WTC11 (cell line): Measurements from ENCODE around the gene IPO4.
"Not testable (repeated sequence)": the region's sequence is repeated elsewhere in the genome, so short reads cannot be mapped to it uniquely, and the experiment has no call there.

Source experiments
- CREB1 ChIP-seq: sonication (generic); formaldehyde crosslinking; IDR thresholded peaks from 2 replicates; pipeline ENCODE4 v1.8.0; 2023; ENCODE audit warnings: mild to moderate bottlenecking, missing genetic modification reagents
- CTCF ChIP-seq: fragments of 200-600 bp; IDR thresholded peaks from 2 replicates; pipeline ENCODE4 v1.8.0; 2022; ENCODE audit warnings: antibody characterized with exemption
- ERG ChIP-seq: fragments of 250-450 bp; sonication (Bioruptor Pico); IDR thresholded peaks from 2 replicates; pipeline ENCODE4 v1.8.0; 2021; ENCODE audit warnings: mild to moderate bottlenecking
- MAX ChIP-seq: sonication (generic); formaldehyde crosslinking; IDR thresholded peaks from 2 replicates; pipeline ENCODE4 v1.8.0; 2022; ENCODE audit warnings: mild to moderate bottlenecking, missing genetic modification reagents
- NFYB ChIP-seq: sonication (generic); formaldehyde crosslinking; conservative IDR thresholded peaks from 2 replicates; pipeline ENCODE4 v1.8.0; 2022; ENCODE audit warnings: low read depth, missing genetic modification reagents
- USF2 ChIP-seq: sonication (generic); formaldehyde crosslinking; IDR thresholded peaks from 2 replicates; pipeline ENCODE4 v1.8.1; 2023; ENCODE audit warnings: mild to moderate bottlenecking, missing genetic modification reagents, moderate library complexity
- ZBTB43 ChIP-seq: sonication (generic); formaldehyde crosslinking; IDR thresholded peaks from 2 replicates; pipeline ENCODE4 v1.8.1; 2023; ENCODE audit warnings: mild to moderate bottlenecking, missing genetic modification reagents
- ZNF121 ChIP-seq: sonication (generic); formaldehyde crosslinking; IDR thresholded peaks from 2 replicates; pipeline ENCODE4 v1.8.0; 2023; ENCODE audit warnings: missing genetic modification reagents
- ZNF219 ChIP-seq: sonication (generic); formaldehyde crosslinking; IDR thresholded peaks from 2 replicates; pipeline ENCODE4 v1.8.0; 2023; ENCODE audit warnings: missing genetic modification reagents, mild to moderate bottlenecking, borderline replicate concordance
- ZNF232 ChIP-seq: sonication (generic); formaldehyde crosslinking; IDR thresholded peaks from 2 replicates; pipeline ENCODE4 v1.8.0; 2022; ENCODE audit warnings: mild to moderate bottlenecking, missing genetic modification reagents
- ZNF281 ChIP-seq: sonication (generic); formaldehyde crosslinking; IDR thresholded peaks from 2 replicates; pipeline ENCODE4 v1.8.0; 2023; ENCODE audit warnings: mild to moderate bottlenecking, missing genetic modification reagents
- ZNF416 ChIP-seq: fragments of 250-450 bp; sonication (Bioruptor Pico); IDR thresholded peaks from 2 replicates; pipeline ENCODE4 v1.9.0; 2021; ENCODE audit warnings: mild to moderate bottlenecking, inconsistent platforms

- not testable (repeated sequence) for TF ChIP-seq CTCF; ZNF232 (CRISPR knock-in tag); MAX (CRISPR knock-in tag); USF2 (CRISPR knock-in tag); ZBTB43; ZNF219; CREB1 (CRISPR knock-in tag); ZNF281 (CRISPR knock-in tag); ERG; ZNF416 (CRISPR knock-in tag); ZNF121 (CRISPR knock-in tag); NFYB (CRISPR knock-in tag)
Measured at GRCh38 chr14:24203249-24203886, 14.8 kb upstream of the IPO4 start.
